GM21447 (cell line): ENCODE data around the gene GTF2F1.
"Not testable (repeated sequence)": the region's sequence is repeated elsewhere in the genome, so short reads cannot be mapped to it uniquely, and the experiment has no call there.

ENCODE experiments used
- ATAC-seq: cut with Tn5 transposase; IDR thresholded peaks from one replicate; pipeline ENCODE4 v1.9.1; 2021; ENCODE audit not compliant: unreplicated experiment

The GTF2F1 gene

GRCh38 chr19:6417713-6418561 is 25.0 kb upstream of the GTF2F1 start:
- no peak for ATAC-seq

- ATAC-seq, result no peak
Observed at GRCh38 chr19:6416658-6417405, 23.9 kb upstream of the GTF2F1 start.

- no peak for ATAC-seq
Observed at GRCh38 chr19:6415591-6416190, 22.7 kb upstream of the GTF2F1 start.

- ATAC-seq, result no peak
Observed at GRCh38 chr19:6414793-6415590, 22.0 kb upstream of the GTF2F1 start.

- ATAC-seq, result no peak
Observed at GRCh38 chr19:6413721-6414643, 21.0 kb upstream of the GTF2F1 start.

- no peak for ATAC-seq
Observed at GRCh38 chr19:6413291-6413690, 20.3 kb upstream of the GTF2F1 start.

- no peak for ATAC-seq
Observed at GRCh38 chr19:6412447-6413091, 19.6 kb upstream of the GTF2F1 start.

- no peak for ATAC-seq
Observed at GRCh38 chr19:6412061-6412446, 19.1 kb upstream of the GTF2F1 start.

GRCh38 chr19:6409346-6409745 is 16.4 kb upstream of the GTF2F1 start:
- ATAC-seq, result no peak

- ATAC-seq, result no peak
Observed at GRCh38 chr19:6406401-6406800, 13.4 kb upstream of the GTF2F1 start.

GRCh38 chr19:6402837-6403608 is 10.1 kb upstream of the GTF2F1 start:
- ATAC-seq, result no peak

GRCh38 chr19:6402058-6402457 is 9.1 kb upstream of the GTF2F1 start:
- no peak for ATAC-seq

GRCh38 chr19:6400062-6400944 is 7.3 kb upstream of the GTF2F1 start:
- ATAC-seq, result not testable (repeated sequence)

GRCh38 chr19:6396305-6396704 is 3.3 kb upstream of the GTF2F1 start:
- ATAC-seq, result no peak

GRCh38 chr19:6394831-6395230 is 1.9 kb upstream of the GTF2F1 start:
- no peak for ATAC-seq

GRCh38 chr19:6393983-6394412 is 1.0 kb upstream of the GTF2F1 start:
- ATAC-seq, result no peak

- ATAC-seq, result no peak
Observed at GRCh38 chr19:6392221-6393073, 517 bp downstream of the GTF2F1 start.
